ENCODE data around the gene CADM4.

The CADM4 gene

DNA sequence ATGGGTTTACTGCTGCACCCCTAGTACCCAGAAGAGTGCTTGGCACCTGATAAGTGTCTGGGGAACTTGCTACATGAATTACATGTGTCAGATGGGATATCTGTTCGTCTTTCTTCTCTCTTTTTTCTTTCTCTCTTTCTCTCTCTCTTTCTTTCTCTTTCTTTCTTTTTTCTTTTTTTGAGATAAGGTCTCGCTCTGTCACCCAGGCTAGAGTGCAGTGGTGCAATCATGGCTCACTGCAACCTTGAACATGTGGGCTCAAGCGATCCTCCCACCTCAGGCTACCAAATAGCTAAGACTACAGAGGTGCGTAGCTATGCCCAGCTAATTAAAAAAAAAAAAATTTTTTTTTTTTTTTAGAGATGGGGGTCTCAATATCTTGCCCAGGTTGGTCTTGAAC, 6.1 kb downstream of the CADM4 start:
- no peak for DNase-seq

GRCh38 chr19:43631491-43631890, 8.2 kb downstream of the CADM4 start:
- no peak for DNase-seq

DNA sequence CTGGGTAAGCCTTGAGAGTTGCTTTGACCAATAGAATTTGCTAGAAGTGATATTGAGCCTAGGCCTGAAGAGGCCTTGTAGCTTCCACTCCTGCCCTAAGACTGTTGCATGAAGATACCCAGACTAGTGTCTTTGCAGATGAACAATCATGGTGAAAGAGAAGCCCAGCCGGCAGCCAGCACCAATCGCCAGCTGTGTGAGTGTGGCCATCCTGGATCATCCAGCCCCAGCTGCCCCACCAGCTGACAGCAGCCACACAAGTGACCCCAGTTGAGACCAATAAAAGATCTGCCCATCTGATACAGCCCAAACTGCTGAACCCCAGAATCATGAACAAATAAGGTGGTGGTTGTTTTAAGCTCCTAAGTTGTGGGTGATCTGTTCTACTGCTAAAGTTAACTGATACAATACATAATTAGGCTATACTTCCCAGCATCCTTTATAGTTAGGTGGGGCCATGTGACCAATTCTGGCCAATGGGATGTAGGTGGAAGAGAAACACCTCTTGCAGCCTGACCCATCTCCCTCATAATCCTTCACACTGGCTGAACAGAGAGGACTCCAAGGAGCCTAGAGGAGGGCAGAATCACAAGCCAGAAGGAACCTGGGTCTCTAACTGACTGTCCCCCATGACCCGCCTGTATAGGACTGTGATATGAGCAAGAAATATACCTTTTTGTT, 10.9 kb downstream of the CADM4 start:
- no peak for DNase-seq

DNA sequence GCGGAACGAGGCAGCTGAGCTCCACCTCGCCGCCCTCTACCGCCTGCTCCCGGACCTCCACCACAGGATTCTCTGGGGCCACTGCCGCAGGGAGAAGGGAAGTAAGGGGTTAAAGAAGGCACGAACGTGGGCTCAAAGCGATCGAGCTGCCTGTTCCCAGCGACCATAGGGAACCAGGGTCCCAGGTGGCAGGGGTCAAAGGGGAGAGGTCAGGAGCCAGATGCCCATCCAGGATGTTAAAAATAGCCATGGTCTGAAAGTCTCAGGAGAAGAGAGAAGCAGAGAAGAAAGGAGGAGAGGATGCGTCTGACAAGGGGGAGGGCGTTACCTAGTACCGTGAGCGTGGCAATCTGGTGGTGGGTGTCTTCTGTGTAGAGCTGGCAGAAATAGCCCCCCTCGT, 12.8 kb downstream of the CADM4 start:
- DNase-seq, result no peak

DNA sequence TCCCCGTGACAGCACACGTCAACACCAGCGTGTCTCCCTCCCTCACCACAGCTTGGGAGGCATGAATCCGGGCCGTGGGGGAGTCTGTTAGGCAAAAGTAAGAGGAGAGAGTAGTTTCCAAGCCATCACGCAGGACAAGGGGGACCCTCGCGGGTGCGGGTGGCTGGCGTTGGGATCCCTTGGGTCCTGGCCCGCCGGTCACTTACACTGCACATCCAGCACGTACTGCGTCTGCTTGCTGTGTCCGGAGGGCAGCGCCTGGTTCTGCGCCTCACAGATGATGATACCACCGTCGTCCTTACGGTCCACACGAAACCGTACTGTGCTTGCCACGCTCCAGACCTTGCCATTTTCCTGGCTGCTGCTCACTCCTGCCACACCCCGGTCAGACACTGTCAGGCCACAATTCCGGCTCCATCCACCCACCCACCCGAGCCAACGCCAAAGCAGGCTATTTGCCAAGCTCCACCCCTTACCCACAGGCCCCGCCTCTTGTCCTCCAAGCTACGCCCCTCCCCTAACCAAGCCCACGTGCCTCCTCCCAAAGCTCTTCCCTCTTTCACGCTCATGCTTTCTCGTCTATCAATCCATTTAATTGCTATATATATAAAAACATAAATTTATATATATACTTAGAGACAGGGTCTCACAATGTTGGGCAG, 13.6 kb downstream of the CADM4 start:
- no peak for DNase-seq

GRCh38 chr19:43624933-43625332, 14.7 kb downstream of the CADM4 start:
- DNase-seq, result no peak

- no peak for DNase-seq
These were observed 15.6 kb downstream of the CADM4 start for GRCh38 chr19:43623889-43624670.

GRCh38 chr19:43622956-43623355, 16.7 kb downstream of the CADM4 start:
- no peak for DNase-seq

- no peak for DNase-seq
These were observed 17.6 kb downstream of the CADM4 start for GRCh38 chr19:43622070-43622469.

GRCh38 chr19:43620061-43621001, 19.3 kb downstream of the CADM4 start:
- DNase-seq, result no peak

GRCh38 chr19:43619262-43620060, 20.2 kb downstream of the CADM4 start, which contains the start of gene ZNF428:
Gene ZNF428, minus strand, starts transcription at chr19:43619629. Its CDS starts 5,325 bp downstream, at chr19:43614304.
- peak; percentile 96 for DNase-seq

- DNase-seq, result peak; percentile 64
These were observed 20.8 kb downstream of the CADM4 start for GRCh38 chr19:43618921-43619261.

DNA sequence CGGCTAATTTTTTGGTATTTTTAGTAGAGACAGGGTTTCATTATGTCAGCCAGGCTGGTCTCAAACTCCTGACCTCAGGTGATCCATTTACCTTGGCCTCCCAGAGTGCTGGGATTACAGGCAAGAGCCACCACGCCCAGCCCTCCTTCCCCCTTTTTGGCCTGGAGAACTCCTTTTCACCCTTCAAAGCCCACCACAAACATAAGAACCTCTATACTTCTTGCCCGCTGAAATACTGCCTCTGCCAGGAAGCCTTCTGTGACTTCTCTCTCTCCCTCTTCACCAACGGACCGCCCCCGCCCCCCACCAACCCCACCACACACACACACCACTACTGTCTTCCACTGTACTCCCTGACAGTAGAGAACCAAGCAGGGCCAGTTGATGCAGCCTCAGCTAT, 22.7 kb downstream of the CADM4 start:
- no peak for DNase-seq

DNA sequence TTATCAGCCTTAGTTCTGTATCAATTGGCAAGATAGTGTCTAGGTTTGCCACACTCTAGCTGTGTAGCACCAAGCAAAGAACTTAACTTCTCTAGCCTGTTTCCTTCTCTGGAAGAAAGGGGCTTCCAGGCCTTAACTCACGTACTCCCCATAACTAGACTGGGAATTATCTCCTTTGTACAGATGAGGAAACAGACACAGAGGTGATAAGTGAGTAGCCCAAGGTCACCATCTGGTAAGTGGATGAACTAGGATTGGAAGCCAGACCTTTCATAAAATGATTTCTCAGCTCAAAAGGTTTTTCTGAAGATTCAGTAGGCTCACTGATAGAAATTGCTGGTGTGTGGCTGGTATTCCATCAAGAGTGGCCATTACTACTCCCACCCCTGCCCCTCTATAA, 23.3 kb downstream of the CADM4 start:
- no peak for DNase-seq

DNA sequence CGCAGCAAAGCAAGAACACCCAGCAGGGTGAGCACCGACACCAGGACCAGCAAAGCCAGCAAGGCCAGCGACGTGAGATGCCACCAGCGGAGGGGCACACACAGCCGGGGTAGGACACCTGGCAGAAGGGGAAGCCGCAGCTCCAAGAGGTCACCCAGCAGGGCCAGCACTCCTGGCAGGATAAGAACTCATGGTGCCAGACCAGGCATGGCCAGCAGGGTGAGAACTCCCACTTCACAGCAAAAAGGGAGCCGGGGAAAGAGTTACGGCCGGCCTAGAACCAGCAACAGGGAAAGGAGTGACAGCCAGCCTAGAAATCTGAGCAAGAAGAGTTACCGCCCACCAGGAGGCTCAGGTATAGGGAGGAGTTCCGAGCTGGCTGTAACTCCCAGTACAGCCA, 27.3 kb downstream of the CADM4 start:
- DNase-seq, result no peak

DNA sequence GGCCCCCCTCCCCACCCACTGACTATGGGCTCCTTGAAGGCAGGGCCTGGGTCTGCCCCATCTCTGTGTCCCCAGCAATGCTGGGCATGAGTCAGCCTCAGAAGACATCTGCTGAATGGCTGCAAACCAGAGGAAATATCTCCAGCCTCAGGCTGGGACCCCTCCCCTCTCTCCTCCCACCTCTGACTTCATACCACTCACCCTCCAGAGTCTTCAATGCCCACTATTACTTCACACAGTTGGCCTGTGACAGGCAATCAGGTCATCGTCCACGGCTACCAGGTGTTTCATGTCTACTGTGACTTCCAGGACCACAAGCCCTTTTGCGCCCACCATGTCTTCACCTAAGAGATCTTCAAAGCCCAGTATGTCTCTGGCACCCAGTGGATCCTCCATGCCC, 27.9 kb downstream of the CADM4 start, which contains the start of gene SRRM5:
Gene SRRM5, plus strand, starts transcription at position 301 of the 400 bp plus-strand sequence. Its CDS starts 34 bp downstream, at position 335.
- no peak for DNase-seq

DNA sequence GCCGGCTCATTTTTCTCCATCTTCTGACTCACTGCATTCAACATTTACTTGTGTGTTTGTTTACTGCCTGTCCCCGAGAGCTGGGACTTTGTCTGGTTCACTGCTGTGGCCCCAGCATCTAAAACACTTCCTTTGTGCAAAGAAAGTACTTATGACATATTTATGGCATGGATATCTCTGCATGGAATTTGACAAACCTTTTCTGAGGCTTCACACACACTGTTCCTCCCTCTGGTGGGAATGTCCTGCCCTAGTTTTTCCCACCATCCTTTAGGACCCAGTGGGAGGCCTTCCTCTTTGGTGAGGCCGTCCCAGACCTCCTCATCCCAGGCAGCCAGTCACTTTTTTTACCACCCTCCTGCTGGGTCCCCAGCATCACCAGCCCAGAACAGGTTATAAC, 29.2 kb downstream of the CADM4 start:
- no peak for DNase-seq

DNA sequence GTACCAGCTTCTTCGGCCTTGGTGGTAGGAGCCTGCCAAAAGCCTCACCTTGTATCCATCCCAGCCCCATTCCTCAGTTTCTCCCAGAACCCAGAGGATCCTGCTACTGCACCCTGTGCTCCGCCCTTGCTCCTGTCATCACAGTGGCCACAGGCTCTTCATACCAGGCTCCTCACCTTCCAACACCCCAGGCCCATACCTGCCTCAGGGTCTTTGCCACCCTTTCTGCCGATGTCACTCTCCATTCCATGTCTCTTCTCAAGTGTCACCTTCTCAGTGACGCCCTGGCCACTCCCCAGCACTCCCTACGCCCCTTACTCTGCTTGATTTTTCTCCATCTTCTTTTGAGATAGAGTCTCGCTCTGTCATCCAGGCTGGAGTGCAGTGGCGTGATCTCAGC, 29.8 kb downstream of the CADM4 start:
- no peak for DNase-seq

GRCh38 chr19:43607238-43608205, 32.1 kb downstream of the CADM4 start:
- DNase-seq, result no peak

- peak; percentile 49 for DNase-seq
These were observed 33.0 kb downstream of the CADM4 start for GRCh38 chr19:43606569-43607229.
